ENCODE data around the gene SPAG9.

The SPAG9 gene

GRCh38 chr17:51164911-51165679, 44.4 kb upstream of the SPAG9 start:
- TF ChIP-seq PKNOX1 (IDR thresholded peaks at IDR 0.05): peak; percentile 74
- no peak for TF ChIP-seq CTBP1 (IDR thresholded peaks at IDR 0.05; ENCODE audit: borderline replicate concordance)
- TF ChIP-seq TARDBP (IDR thresholded peaks at IDR 0.05): no peak
- TF ChIP-seq FOXM1 (IDR thresholded peaks at IDR 0.05; ENCODE audit: borderline replicate concordance): no peak
- ChIA-PET CTCF (interaction anchor here (0.6 to 1.0 kb wide), 2 partner anchors 37 to 164 kb away, joined by 3 to 4 read pairs; no protein-coding TSS in a partner anchor), POLR2A (interaction anchor here (0.9 to 3.1 kb wide), 6 partner anchors 9 to 119 kb away, joined by 4 to 22 read pairs (median 8); partner anchors contain the start of genes NME1 and UTP18)
- DNase-seq (ENCODE audit: extremely low spot score): no peak

- no peak for DNase-seq (ENCODE audit: extremely low spot score)
- ChIA-PET POLR2A (interaction anchor here (2.6 kb wide), 1 partner anchor 8 kb away, joined by 14 read pairs; the partner anchor contains the start of gene NME1), CTCF (no interaction called here)
- TF ChIP-seq LEF1 (IDR thresholded peaks at IDR 0.05; ENCODE audit: borderline replicate concordance): no peak
- TF ChIP-seq HDGF (IDR thresholded peaks at IDR 0.05; ENCODE audit: borderline replicate concordance): no peak
- no peak for TF ChIP-seq L3MBTL2 (conservative IDR thresholded peaks at IDR 0.05)
- no peak for TF ChIP-seq TARDBP (IDR thresholded peaks at IDR 0.05)
- no peak for TF ChIP-seq ARNT (IDR thresholded peaks at IDR 0.05)
- no peak for TF ChIP-seq BHLHE40 (IDR thresholded peaks at IDR 0.05; ENCODE audit: borderline replicate concordance)
- TF ChIP-seq FOXM1 (IDR thresholded peaks at IDR 0.05; ENCODE audit: borderline replicate concordance): no peak
- no peak for TF ChIP-seq FOXA1 (IDR thresholded peaks at IDR 0.05)
- TF ChIP-seq SUZ12 (IDR thresholded peaks at IDR 0.05): no peak
- TF ChIP-seq FOXK2 (IDR thresholded peaks at IDR 0.05): no peak
- no peak for TF ChIP-seq SP1 (IDR thresholded peaks at IDR 0.05)
- no peak for TF ChIP-seq ELF4 (IDR thresholded peaks at IDR 0.05)
Measured at GRCh38 chr17:51161541-51161940, 40.9 kb upstream of the SPAG9 start.

DNA sequence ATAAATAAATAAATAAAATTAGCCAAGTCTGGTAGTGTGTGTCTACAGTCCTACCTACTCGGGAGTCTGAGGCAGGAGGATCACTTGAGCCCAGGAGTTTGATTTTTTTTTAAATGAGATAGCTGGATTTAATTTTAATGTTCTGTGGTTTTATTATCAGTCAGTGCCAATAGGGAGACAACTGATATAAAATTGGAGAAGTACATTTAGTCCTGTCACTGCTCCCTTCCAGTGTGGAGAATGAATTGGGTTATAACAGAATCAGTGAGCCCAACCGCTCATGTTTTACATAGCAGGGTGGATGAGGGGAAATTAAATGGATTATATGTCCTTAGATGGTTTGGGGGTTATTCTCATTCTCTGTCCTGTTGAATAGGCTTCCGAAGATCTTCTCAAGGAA, 38.9 kb upstream of the SPAG9 start:
- ChIA-PET CTCF (no interaction called here), POLR2A (interaction anchor here (0.8 kb wide), 1 partner anchor 113 kb away, joined by 3 read pairs; no protein-coding TSS in a partner anchor)
- no peak for TF ChIP-seq CTBP1 (IDR thresholded peaks at IDR 0.05; ENCODE audit: borderline replicate concordance)
- DNase-seq (ENCODE audit: extremely low spot score): no peak

DNA sequence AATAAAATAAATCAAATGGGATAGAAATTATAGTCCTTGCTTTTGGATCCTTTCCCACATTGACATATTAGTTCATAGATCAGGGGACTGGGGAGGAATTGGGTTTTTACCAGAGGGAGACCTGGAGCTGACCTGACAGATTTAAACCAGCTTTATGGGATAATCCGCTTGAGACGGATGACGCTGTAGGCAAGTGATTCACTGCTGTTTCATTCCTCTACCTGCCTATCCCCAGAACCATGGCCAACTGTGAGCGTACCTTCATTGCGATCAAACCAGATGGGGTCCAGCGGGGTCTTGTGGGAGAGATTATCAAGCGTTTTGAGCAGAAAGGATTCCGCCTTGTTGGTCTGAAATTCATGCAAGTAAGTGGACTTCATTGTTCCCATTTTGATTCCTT, 34.7 kb upstream of the SPAG9 start:
- CTCF ChIA-PET: no interaction called here
- no peak for DNase-seq (ENCODE audit: extremely low spot score)
- POLR2A ChIA-PET: interaction anchor here (0.6 to 1.3 kb wide), 3 partner anchors 10 to 35 kb away, joined by 3 to 8 read pairs (median 4); partner anchors contain the start of genes NME2 and SPAG9
- no peak for TF ChIP-seq FOXM1 (IDR thresholded peaks at IDR 0.05; ENCODE audit: borderline replicate concordance)
- no peak for TF ChIP-seq BHLHE40 (IDR thresholded peaks at IDR 0.05; ENCODE audit: borderline replicate concordance)
- TF ChIP-seq NFRKB (IDR thresholded peaks at IDR 0.05): no peak
- TF ChIP-seq ARNT (IDR thresholded peaks at IDR 0.05): no peak
- TF ChIP-seq ZNF384 (IDR thresholded peaks at IDR 0.05): no peak
- no peak for TF ChIP-seq FOXK2 (IDR thresholded peaks at IDR 0.05)

DNA sequence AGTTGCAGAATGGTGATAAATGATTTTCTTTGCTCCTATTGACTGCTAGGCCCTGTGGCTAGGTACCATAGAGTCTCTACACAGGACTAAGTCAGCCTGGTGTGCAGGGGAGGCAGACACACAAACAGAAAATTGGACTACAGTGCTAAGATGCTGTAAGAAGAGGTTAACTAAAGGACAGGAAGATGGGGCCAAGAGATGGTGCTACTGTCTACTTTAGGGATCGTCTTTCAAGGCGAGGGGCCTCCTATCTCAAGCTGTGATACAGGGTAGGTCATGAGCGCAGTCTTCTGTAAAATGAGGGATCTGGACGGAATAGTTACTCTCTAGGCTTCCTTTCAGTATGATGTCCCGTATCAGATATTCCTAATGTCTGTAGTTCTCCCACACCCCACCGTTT, 33.5 kb upstream of the SPAG9 start:
- POLR2A ChIA-PET: interaction anchor here (0.7 to 4.6 kb wide), 7 partner anchors 8 to 288 kb away, joined by 3 to 60 read pairs (median 8); partner anchors contain the start of genes NME2, SPAG9 and TOB1
- CTCF ChIA-PET: interaction anchor here (0.6 to 0.9 kb wide), 2 partner anchors 12 to 139 kb away, joined by 3 to 5 read pairs; partner anchors contain the start of gene NME2
- no peak for DNase-seq (ENCODE audit: extremely low spot score)
- TF ChIP-seq ELF4 (IDR thresholded peaks at IDR 0.05) (no peak), CTBP1 (IDR thresholded peaks at IDR 0.05; ENCODE audit: borderline replicate concordance) (no peak), BHLHE40 (IDR thresholded peaks at IDR 0.05; ENCODE audit: borderline replicate concordance) (no peak), PKNOX1 (IDR thresholded peaks at IDR 0.05) (no peak)

GRCh38 chr17:51153210-51154072, 32.8 kb upstream of the SPAG9 start, which contains the start of gene NME1:
Gene NME1 (plus strand): TSS chr17:51153559. CDS start chr17:51155655, 2,096 bp downstream.
- peak; percentile 81 for TF ChIP-seq FOXK2 (IDR thresholded peaks at IDR 0.05)
- TF ChIP-seq ARNT (IDR thresholded peaks at IDR 0.05): peak; percentile 95
- TF ChIP-seq FOXM1 (IDR thresholded peaks at IDR 0.05; ENCODE audit: borderline replicate concordance): no peak
- no peak for TF ChIP-seq SUZ12 (IDR thresholded peaks at IDR 0.05)
- peak; percentile 97 for TF ChIP-seq CTBP1 (IDR thresholded peaks at IDR 0.05; ENCODE audit: borderline replicate concordance)
- peak; percentile 38; the same call in 1 of the 2 replicates for TF ChIP-seq TARDBP (IDR thresholded peaks at IDR 0.05)
- peak; percentile 92 for TF ChIP-seq L3MBTL2 (conservative IDR thresholded peaks at IDR 0.05)
- TF ChIP-seq NFRKB (IDR thresholded peaks at IDR 0.05): peak; percentile 27; the same call in 1 of the 2 replicates
- no peak for TF ChIP-seq HDGF (IDR thresholded peaks at IDR 0.05; ENCODE audit: borderline replicate concordance)
- TF ChIP-seq BHLHE40 (IDR thresholded peaks at IDR 0.05; ENCODE audit: borderline replicate concordance): no peak
- TF ChIP-seq PKNOX1 (IDR thresholded peaks at IDR 0.05): peak; percentile 55
- no peak for TF ChIP-seq FOXA1 (IDR thresholded peaks at IDR 0.05)
- TF ChIP-seq ZNF384 (IDR thresholded peaks at IDR 0.05): peak; percentile 95
- TF ChIP-seq LEF1 (IDR thresholded peaks at IDR 0.05; ENCODE audit: borderline replicate concordance): no peak
- TF ChIP-seq SP1 (IDR thresholded peaks at IDR 0.05): no peak
- peak; percentile 25; the same call in 1 of the 2 replicates for TF ChIP-seq ELF4 (IDR thresholded peaks at IDR 0.05)
- DNase-seq (ENCODE audit: extremely low spot score): peak; percentile 94
- ChIA-PET CTCF (interaction anchor here (0.6 to 1.5 kb wide), 15 partner anchors 9 to 407 kb away, joined by 3 to 9 read pairs (median 4); partner anchors contain the start of gene SPAG9), POLR2A (interaction anchor here (0.7 to 4.6 kb wide), 18 partner anchors 9 to 434 kb away, joined by 3 to 60 read pairs (median 4); partner anchors contain the start of genes LUC7L3, NME2, SPAG9 and TOB1)

Data from HEK293T (cell line).